Gastrocnemius medialis (tissue), 4 donors: ENCODE measurements around the gene ZBTB4.

Experiments
- POLR2A ChIP-seq, 2 donors: fragments of 450-650 bp; IDR thresholded peaks; one replicate each; pipeline ENCODE4 v1.6.1; 2017; ENCODE audit warnings: antibody characterized with exemption in 2 of 2, mild to moderate bottlenecking in 2 of 2, moderate library complexity in 2 of 2
- TF ChIP-seq, protein P1 (sequence below), 5 experiments: fragments of 450-650 bp in 3 of 5; fragments of 200-600 bp in 2 of 5; sonication (generic) in 2 of 5; IDR thresholded peaks in 4 of 5; conservative IDR thresholded peaks in 1 of 5; 1 replicate in 4 of 5; 2 replicates in 1 of 5; pipeline ENCODE4 v1.5.1; 2016 to 2019; ENCODE audit warnings: antibody characterized with exemption in 5 of 5, mild to moderate bottlenecking in 3 of 5, moderate library complexity in 3 of 5

DNA sequence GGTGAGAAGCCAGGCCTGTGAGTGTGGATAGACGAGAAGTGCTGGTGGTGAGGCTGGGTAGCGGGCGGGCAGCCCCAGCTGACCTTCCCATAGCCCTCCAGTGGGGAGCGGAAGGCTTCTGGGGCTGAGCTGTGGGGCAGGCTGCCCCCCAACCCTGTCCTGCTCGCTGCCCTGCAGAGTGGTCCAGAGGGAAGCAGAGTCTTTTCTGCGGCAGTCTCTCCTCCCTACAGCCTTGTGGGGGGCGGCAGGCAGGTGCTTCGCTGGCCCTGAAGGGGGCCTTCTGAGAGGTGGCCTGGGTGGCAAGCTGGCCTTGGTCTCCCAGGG lies 68.0 kb downstream of the ZBTB4 start:
- TF ChIP-seq, protein P1, sequence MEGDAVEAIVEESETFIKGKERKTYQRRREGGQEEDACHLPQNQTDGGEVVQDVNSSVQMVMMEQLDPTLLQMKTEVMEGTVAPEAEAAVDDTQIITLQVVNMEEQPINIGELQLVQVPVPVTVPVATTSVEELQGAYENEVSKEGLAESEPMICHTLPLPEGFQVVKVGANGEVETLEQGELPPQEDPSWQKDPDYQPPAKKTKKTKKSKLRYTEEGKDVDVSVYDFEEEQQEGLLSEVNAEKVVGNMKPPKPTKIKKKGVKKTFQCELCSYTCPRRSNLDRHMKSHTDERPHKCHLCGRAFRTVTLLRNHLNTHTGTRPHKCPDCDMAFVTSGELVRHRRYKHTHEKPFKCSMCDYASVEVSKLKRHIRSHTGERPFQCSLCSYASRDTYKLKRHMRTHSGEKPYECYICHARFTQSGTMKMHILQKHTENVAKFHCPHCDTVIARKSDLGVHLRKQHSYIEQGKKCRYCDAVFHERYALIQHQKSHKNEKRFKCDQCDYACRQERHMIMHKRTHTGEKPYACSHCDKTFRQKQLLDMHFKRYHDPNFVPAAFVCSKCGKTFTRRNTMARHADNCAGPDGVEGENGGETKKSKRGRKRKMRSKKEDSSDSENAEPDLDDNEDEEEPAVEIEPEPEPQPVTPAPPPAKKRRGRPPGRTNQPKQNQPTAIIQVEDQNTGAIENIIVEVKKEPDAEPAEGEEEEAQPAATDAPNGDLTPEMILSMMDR (IDR thresholded peaks at IDR 0.05 in 4 of 5, conservative IDR thresholded peaks at IDR 0.05 in 1 of 5): no peak
- TF ChIP-seq POLR2A (IDR thresholded peaks at IDR 0.05): no peak
